Endothelial cell of umbilical vein (primary cell): ENCODE results near the gene GPANK1.

Experiments used
- CTCF ChIP-seq, 2 donors: IDR thresholded peaks; 1 replicate in 1 of 2; 2 replicates in 1 of 2; pipeline ENCODE4 v1.5.1; 2011; ENCODE audit warnings: low read length in 2 of 2, mild to moderate bottlenecking in 2 of 2, moderate library complexity in 2 of 2, control low read depth in 1 of 2, inconsistent platforms in 1 of 2, low read depth in 1 of 2; ENCODE audit not compliant: insufficient read depth in 1 of 2; ENCODE audit errors: extremely low read depth in 1 of 2
- EZH2 ChIP-seq: IDR thresholded peaks from 2 replicates; pipeline ENCODE4 v1.6.1; 2012; ENCODE audit warnings: borderline replicate concordance, low read depth, mild to moderate bottlenecking, moderate library complexity, low read length, inconsistent platforms; ENCODE audit not compliant: severe bottlenecking
- FOS ChIP-seq: IDR thresholded peaks from 2 replicates; pipeline ENCODE4 v1.6.1; 2011; ENCODE audit warnings: mild to moderate bottlenecking, low read length, moderate library complexity, borderline replicate concordance; ENCODE audit not compliant: insufficient read depth
- JUN ChIP-seq: IDR thresholded peaks from 2 replicates; pipeline ENCODE4 v1.6.1; 2011; ENCODE audit warnings: borderline replicate concordance, low read depth; ENCODE audit not compliant: insufficient read length, insufficient read depth
- MAX ChIP-seq: IDR thresholded peaks from 2 replicates; pipeline ENCODE4 v1.6.1; 2011; ENCODE audit not compliant: insufficient read depth, insufficient read length
- MYC ChIP-seq: IDR thresholded peaks from one replicate; pipeline ENCODE4 v1.6.1; 2011; ENCODE audit warnings: mild to moderate bottlenecking, low read depth, low read length
- POLR2A ChIP-seq: IDR thresholded peaks from 2 replicates; pipeline ENCODE4 v1.6.1; 2012; ENCODE audit warnings: low read depth, mild to moderate bottlenecking, control low read depth, low read length
- POLR2AphosphoS5 ChIP-seq: IDR thresholded peaks from 2 replicates; pipeline ENCODE4 v1.6.1; 2012; ENCODE audit warnings: low read depth, mild to moderate bottlenecking, control low read depth, low read length, moderate library complexity; ENCODE audit not compliant: insufficient read depth

- TF ChIP-seq JUN (no peak), CTCF (IDR thresholded peaks at IDR 0.05; ENCODE audit: extremely low read depth in 1 of 2, insufficient read depth in 1 of 2, low read depth in 1 of 2, low read length in 2 of 2) (no peak), EZH2 (no peak), FOS (no peak), MYC (no peak), POLR2A (no peak), MAX (no peak), POLR2AphosphoS5 (no peak)
Observed at GRCh38 chr6:31710523-31711219, 45.9 kb upstream of the GPANK1 start.
